ENCODE measurements around the gene DICER1.
A peak's percentile ranks its signal among the peaks of the same experiment; 100 is the strongest.
"Not testable (repeated sequence)": the region's sequence is repeated elsewhere in the genome, so short reads cannot be mapped to it uniquely, and the experiment has no call there.

Gene DICER1

GRCh38 chr14:95157327-95158189 lies at the start of gene DICER1:
DICER1 (minus strand) TSS chr14:95157529; CDS start chr14:95133458, 24,071 bp downstream.
- DNase-seq, result peak; percentile 28

- DNase-seq, result no peak
Measured at GRCh38 chr14:95206534-95206933, 49.2 kb upstream of the DICER1 start.

- no peak for DNase-seq
Measured at GRCh38 chr14:95204705-95205104, 47.4 kb upstream of the DICER1 start.

GRCh38 chr14:95201745-95202144 lies 44.4 kb upstream of the DICER1 start:
- not testable (repeated sequence) for DNase-seq

- no peak for DNase-seq
Measured at GRCh38 chr14:95200404-95200803, 43.1 kb upstream of the DICER1 start.

- no peak for DNase-seq
Measured at GRCh38 chr14:95199298-95199983, 42.1 kb upstream of the DICER1 start.

- DNase-seq, result no peak
Measured at GRCh38 chr14:95198320-95198719, 41.0 kb upstream of the DICER1 start.

- no peak for DNase-seq
Measured at GRCh38 chr14:95197551-95197950, 40.2 kb upstream of the DICER1 start.

GRCh38 chr14:95196826-95197545 lies 39.7 kb upstream of the DICER1 start:
- no peak for DNase-seq

GRCh38 chr14:95196268-95196667 lies 38.9 kb upstream of the DICER1 start:
- DNase-seq, result no peak

- no peak for DNase-seq
Measured at GRCh38 chr14:95195031-95195430, 37.7 kb upstream of the DICER1 start.

- DNase-seq, result no peak
Measured at GRCh38 chr14:95193081-95193480, 35.8 kb upstream of the DICER1 start.

- DNase-seq, result no peak
Measured at GRCh38 chr14:95192311-95192710, 35.0 kb upstream of the DICER1 start.

- DNase-seq, result no peak
Measured at GRCh38 chr14:95191445-95192199, 34.3 kb upstream of the DICER1 start.

- DNase-seq, result no peak
Measured at GRCh38 chr14:95190857-95191256, 33.5 kb upstream of the DICER1 start.

- DNase-seq, result no peak
Measured at GRCh38 chr14:95190346-95190840, 33.1 kb upstream of the DICER1 start.

GRCh38 chr14:95189367-95190132 lies 32.2 kb upstream of the DICER1 start:
- no peak for DNase-seq

- no peak for DNase-seq
Measured at GRCh38 chr14:95188380-95188779, 31.1 kb upstream of the DICER1 start.

- DNase-seq, result no peak
Measured at GRCh38 chr14:95185767-95186392, 28.6 kb upstream of the DICER1 start.

GRCh38 chr14:95185033-95185766 lies 27.9 kb upstream of the DICER1 start:
- no peak for DNase-seq

- no peak for DNase-seq
Measured at GRCh38 chr14:95184413-95184790, 27.1 kb upstream of the DICER1 start.

Data from NCI-H1436 treated with DMSO at 0.1 percent for 48 hours (cell line).